ENCODE data around the gene HDAC3. TPM values are rescaled to one million over a fixed set of nuclear protein-coding genes. Genes with fewer than 3 reads are reported as not detected.

HDAC3 gene
- total RNA-seq, 1 experiment from 2014 or later = 85.9 TPM

GRCh38 chr5:141669520-141669919, 32.9 kb upstream of the HDAC3 start:
- 0 out of 2 replicates have a peak, but pooled peaks cover 3% of the 10 kb centered on the region for H3K9me3 ChIP-seq (replicated peaks)

GRCh38 chr5:141668601-141669265, 32.1 kb upstream of the HDAC3 start:
- H3K27me3 ChIP-seq (replicated peaks) = no peaks in the 10 kb centered on the region
- H3K9me3 ChIP-seq (replicated peaks) = 0 out of 2 replicates have a peak, but pooled peaks cover 3% of the 10 kb centered on the region
- H3K27ac ChIP-seq = no peak overlapping the region
- no peak overlapping the region for H3K4me3 ChIP-seq
- H3K36me3 ChIP-seq = peaks cover 72% of the 10 kb centered on the region
- no peak for DNase-seq (ENCODE audit: low read depth in 1 of 2, low spot score in 2 of 2)
- no peaks in the 10 kb centered on the region; the same call in 1 of the 2 replicates for H3K4me1 ChIP-seq (replicated peaks)

More at GRCh38 chr5:141669520-141669919, 32.9 kb upstream of the HDAC3 start:
- Histone ChIP-seq H3K36me3 (peaks cover 71% of the 10 kb centered on the region), H3K4me1 (replicated peaks) (no peaks in the 10 kb centered on the region; the same call in 1 of the 2 replicates), H3K27me3 (replicated peaks) (no peaks in the 10 kb centered on the region), H3K27ac (no peak overlapping the region), H3K4me3 (no peak overlapping the region)
- no peak for DNase-seq (ENCODE audit: low read depth in 1 of 2, low spot score in 2 of 2)

GRCh38 chr5:141665995-141666940, 29.6 kb upstream of the HDAC3 start:
- Histone ChIP-seq H3K27ac (no peak overlapping the region), H3K9me3 (replicated peaks) (0 out of 2 replicates have a peak, but pooled peaks cover 3% of the 10 kb centered on the region), H3K36me3 (peaks cover 72% of the 10 kb centered on the region), H3K4me1 (replicated peaks) (no peaks in the 10 kb centered on the region; the same call in 1 of the 2 replicates), H3K27me3 (replicated peaks) (no peaks in the 10 kb centered on the region), H3K4me3 (no peak overlapping the region)
- no peak for DNase-seq (ENCODE audit: low read depth in 1 of 2, low spot score in 2 of 2)

GRCh38 chr5:141664733-141665461, 28.2 kb upstream of the HDAC3 start:
- Histone ChIP-seq H3K27me3 (replicated peaks) (no peaks in the 10 kb centered on the region), H3K36me3 (peaks cover 64% of the 10 kb centered on the region)
- peak; percentile 55 to 78 for DNase-seq (ENCODE audit: low read depth in 1 of 2, low spot score in 2 of 2)

GRCh38 chr5:141663506-141663905, 26.9 kb upstream of the HDAC3 start:
- no peak for DNase-seq (ENCODE audit: low read depth in 1 of 2, low spot score in 2 of 2)
- peaks cover 63% of the 10 kb centered on the region for H3K36me3 ChIP-seq
- no peak overlapping the region for H3K27ac ChIP-seq
- no peaks in the 10 kb centered on the region for H3K9me3 ChIP-seq (replicated peaks)
- H3K4me1 ChIP-seq (replicated peaks) = peaks cover 2% of the 10 kb centered on the region
- H3K4me3 ChIP-seq = no peak overlapping the region
- no peaks in the 10 kb centered on the region for H3K27me3 ChIP-seq (replicated peaks)

More at GRCh38 chr5:141664733-141665461, 28.2 kb upstream of the HDAC3 start:
- Histone ChIP-seq H3K4me1 (replicated peaks) (no peaks in the 10 kb centered on the region; the same call in 1 of the 2 replicates), H3K4me3 (no peak overlapping the region), H3K27ac (no peak overlapping the region), H3K9me3 (replicated peaks) (0 out of 2 replicates have a peak, but pooled peaks cover 3% of the 10 kb centered on the region)

- Histone ChIP-seq H3K4me1 (replicated peaks) (peaks cover 17% of the 10 kb centered on the region), H3K9me3 (replicated peaks) (no peaks in the 10 kb centered on the region), H3K36me3 (peaks cover 70% of the 10 kb centered on the region), H3K27me3 (replicated peaks) (no peaks in the 10 kb centered on the region), H3K27ac (no peak overlapping the region), H3K4me3 (no peak overlapping the region)
- DNase-seq (ENCODE audit: low read depth in 1 of 2, low spot score in 2 of 2) = no peak
Measured at GRCh38 chr5:141662028-141662427, 25.4 kb upstream of the HDAC3 start.

- H3K4me3 ChIP-seq = no peak overlapping the region
- peak; percentile 84 to 93 for DNase-seq (ENCODE audit: low read depth in 1 of 2, low spot score in 2 of 2)
- H3K27ac ChIP-seq = peak overlapping the region; percentile 67
- H3K27me3 ChIP-seq (replicated peaks) = no peaks in the 10 kb centered on the region
- H3K36me3 ChIP-seq = peaks cover 76% of the 10 kb centered on the region
- H3K4me1 ChIP-seq (replicated peaks) = peaks cover 22% of the 10 kb centered on the region
- no peaks in the 10 kb centered on the region for H3K9me3 ChIP-seq (replicated peaks)
Measured at GRCh38 chr5:141657937-141658545, 21.4 kb upstream of the HDAC3 start.

GRCh38 chr5:141657404-141657803, 20.8 kb upstream of the HDAC3 start:
- Histone ChIP-seq H3K4me1 (replicated peaks) (peaks cover 22% of the 10 kb centered on the region), H3K9me3 (replicated peaks) (no peaks in the 10 kb centered on the region), H3K27me3 (replicated peaks) (no peaks in the 10 kb centered on the region), H3K4me3 (no peak overlapping the region), H3K36me3 (peaks cover 70% of the 10 kb centered on the region), H3K27ac (peak overlapping the region; percentile 67)
- no peak for DNase-seq (ENCODE audit: low read depth in 1 of 2, low spot score in 2 of 2)

- peaks cover 27% of the 10 kb centered on the region for H3K4me1 ChIP-seq (replicated peaks)
- H3K27ac ChIP-seq = no peak overlapping the region
- no peaks in the 10 kb centered on the region for H3K9me3 ChIP-seq (replicated peaks)
- peaks cover 63% of the 10 kb centered on the region for H3K36me3 ChIP-seq
- H3K4me3 ChIP-seq = no peak overlapping the region
- no peaks in the 10 kb centered on the region for H3K27me3 ChIP-seq (replicated peaks)
- no peak for DNase-seq (ENCODE audit: low read depth in 1 of 2, low spot score in 2 of 2)
Measured at GRCh38 chr5:141656396-141656795, 19.7 kb upstream of the HDAC3 start.

- DNase-seq (ENCODE audit: low read depth in 1 of 2, low spot score in 2 of 2) = no peak
- H3K36me3 ChIP-seq = peaks cover 60% of the 10 kb centered on the region
- H3K4me3 ChIP-seq = no peak overlapping the region
- H3K4me1 ChIP-seq (replicated peaks) = peaks cover 32% of the 10 kb centered on the region
- H3K27me3 ChIP-seq (replicated peaks) = no peaks in the 10 kb centered on the region
- no peaks in the 10 kb centered on the region for H3K9me3 ChIP-seq (replicated peaks)
- no peak overlapping the region for H3K27ac ChIP-seq
Measured at GRCh38 chr5:141655020-141655419, 18.4 kb upstream of the HDAC3 start.

GRCh38 chr5:141654298-141654697, 17.6 kb upstream of the HDAC3 start:
- DNase-seq (ENCODE audit: low read depth in 1 of 2, low spot score in 2 of 2) = peak in 1 of 2 experiments; percentile 19
- Histone ChIP-seq H3K4me1 (replicated peaks) (peaks cover 32% of the 10 kb centered on the region), H3K27me3 (replicated peaks) (no peaks in the 10 kb centered on the region), H3K4me3 (no peak overlapping the region), H3K36me3 (peaks cover 59% of the 10 kb centered on the region), H3K9me3 (replicated peaks) (no peaks in the 10 kb centered on the region), H3K27ac (no peak overlapping the region)

GRCh38 chr5:141651728-141652105, 15.1 kb upstream of the HDAC3 start:
- H3K27me3 ChIP-seq (replicated peaks) = no peaks in the 10 kb centered on the region
- H3K4me1 ChIP-seq (replicated peaks) = peaks cover 13% of the 10 kb centered on the region
- H3K36me3 ChIP-seq = peaks cover 56% of the 10 kb centered on the region
- H3K9me3 ChIP-seq (replicated peaks) = no peaks in the 10 kb centered on the region
- peak overlapping the region; percentile 57 for H3K4me3 ChIP-seq
- peak overlapping the region; percentile 19; the same call in 1 of the 2 replicates for H3K27ac ChIP-seq
- DNase-seq (ENCODE audit: low read depth in 1 of 2, low spot score in 2 of 2) = no peak
